ENCODE results near the gene RBPMS2. TPM values are rescaled to one million over a fixed set of nuclear protein-coding genes. Genes with fewer than 3 reads are reported as not detected.

The RBPMS2 gene
- total RNA-seq, 1 experiment from 2014 or later: 0.16 TPM

- Mint-ChIP-seq H3K27ac (ENCODE audit: low read depth, unreplicated experiment) (no peak overlapping the region), H3K9me3 (ENCODE audit: unreplicated experiment) (no peaks in the 10 kb centered on the region), H3K4me1 (ENCODE audit: insufficient read depth, unreplicated experiment) (peaks cover 5% of the 10 kb centered on the region), H3K36me3 (ENCODE audit: insufficient read depth, unreplicated experiment) (no peaks in the 10 kb centered on the region), H3K4me3 (ENCODE audit: unreplicated experiment) (no peak overlapping the region), H3K27me3 (ENCODE audit: insufficient read depth, unreplicated experiment) (no peaks in the 10 kb centered on the region)
- CTCF ChIA-PET: interaction anchor here (0.6 kb wide), 2 partner anchors 36 to 361 kb away, joined by 3 to 4 read pairs; no protein-coding TSS in a partner anchor
- no peak for DNase-seq (ENCODE audit: unreplicated experiment)
- no TSS peak for BruUV-seq (replicated peaks)
- TF ChIP-seq CTCF (IDR thresholded peaks at IDR 0.05; ENCODE audit: unreplicated experiment): no peak
- POLR2A ChIA-PET: no interaction called here
- intact Hi-C loops (cut with micrococcal nuclease): no loop called here
These were observed 9.3 kb downstream of the RBPMS2 start for GRCh38 chr15:64766058-64766457.

- H3K4me1 Mint-ChIP-seq (ENCODE audit: insufficient read depth, unreplicated experiment): peaks cover 5% of the 10 kb centered on the region
- intact Hi-C loops (cut with micrococcal nuclease): no loop called here
These were observed 11.5 kb downstream of the RBPMS2 start for GRCh38 chr15:64763874-64764273.

GRCh38 chr15:64763462-64763861 is 11.9 kb downstream of the RBPMS2 start:
- H3K4me1 Mint-ChIP-seq (ENCODE audit: insufficient read depth, unreplicated experiment): peaks cover 5% of the 10 kb centered on the region
- no TSS peak for BruUV-seq (replicated peaks)
- no peak for TF ChIP-seq CTCF (IDR thresholded peaks at IDR 0.05; ENCODE audit: unreplicated experiment)
- no peaks in the 10 kb centered on the region for H3K36me3 Mint-ChIP-seq (ENCODE audit: insufficient read depth, unreplicated experiment)
- no peak overlapping the region for H3K4me3 Mint-ChIP-seq (ENCODE audit: unreplicated experiment)
- no peaks in the 10 kb centered on the region for H3K27me3 Mint-ChIP-seq (ENCODE audit: insufficient read depth, unreplicated experiment)
- no peak for DNase-seq (ENCODE audit: unreplicated experiment)
- intact Hi-C loops (cut with micrococcal nuclease): no loop called here
- POLR2A ChIA-PET: interaction anchor here (0.6 to 0.7 kb wide), 2 partner anchors 11 to 32 kb away, joined by 3 read pairs; no protein-coding TSS in a partner anchor
- no peak overlapping the region for H3K27ac Mint-ChIP-seq (ENCODE audit: low read depth, unreplicated experiment)
- no peaks in the 10 kb centered on the region for H3K9me3 Mint-ChIP-seq (ENCODE audit: unreplicated experiment)
- CTCF ChIA-PET: interaction anchor here (0.6 to 0.8 kb wide), 2 partner anchors 14 to 47 kb away, joined by 3 read pairs; no protein-coding TSS in a partner anchor

More at GRCh38 chr15:64763874-64764273, 11.5 kb downstream of the RBPMS2 start:
- H3K4me3 Mint-ChIP-seq (ENCODE audit: unreplicated experiment): no peak overlapping the region
- no peak for TF ChIP-seq CTCF (IDR thresholded peaks at IDR 0.05; ENCODE audit: unreplicated experiment)
- POLR2A ChIA-PET: no interaction called here
- DNase-seq (ENCODE audit: unreplicated experiment): no peak
- CTCF ChIA-PET: interaction anchor here (0.6 to 0.8 kb wide), 2 partner anchors 15 to 47 kb away, joined by 3 read pairs; no protein-coding TSS in a partner anchor
- H3K27ac Mint-ChIP-seq (ENCODE audit: low read depth, unreplicated experiment): no peak overlapping the region
- no TSS peak for BruUV-seq (replicated peaks)
- H3K9me3 Mint-ChIP-seq (ENCODE audit: unreplicated experiment): no peaks in the 10 kb centered on the region
- no peaks in the 10 kb centered on the region for H3K27me3 Mint-ChIP-seq (ENCODE audit: insufficient read depth, unreplicated experiment)
- H3K36me3 Mint-ChIP-seq (ENCODE audit: insufficient read depth, unreplicated experiment): no peaks in the 10 kb centered on the region

- H3K36me3 Mint-ChIP-seq (ENCODE audit: insufficient read depth, unreplicated experiment): no peaks in the 10 kb centered on the region
- peaks cover 4% of the 10 kb centered on the region for H3K4me1 Mint-ChIP-seq (ENCODE audit: insufficient read depth, unreplicated experiment)
- POLR2A ChIA-PET: interaction anchor here (0.6 to 0.7 kb wide), 2 partner anchors 10 to 32 kb away, joined by 3 read pairs; no protein-coding TSS in a partner anchor
- no peak for TF ChIP-seq CTCF (IDR thresholded peaks at IDR 0.05; ENCODE audit: unreplicated experiment)
- H3K27me3 Mint-ChIP-seq (ENCODE audit: insufficient read depth, unreplicated experiment): no peaks in the 10 kb centered on the region
- no TSS peak for BruUV-seq (replicated peaks)
- no peak overlapping the region for H3K27ac Mint-ChIP-seq (ENCODE audit: low read depth, unreplicated experiment)
- CTCF ChIA-PET: interaction anchor here (0.6 to 0.8 kb wide), 2 partner anchors 14 to 48 kb away, joined by 3 read pairs; no protein-coding TSS in a partner anchor
- intact Hi-C loops (cut with micrococcal nuclease): no loop called here
- no peak overlapping the region for H3K4me3 Mint-ChIP-seq (ENCODE audit: unreplicated experiment)
- no peak for DNase-seq (ENCODE audit: unreplicated experiment)
- H3K9me3 Mint-ChIP-seq (ENCODE audit: unreplicated experiment): no peaks in the 10 kb centered on the region
These were observed 12.4 kb downstream of the RBPMS2 start for GRCh38 chr15:64763021-64763420.

Measured in MCF 10A (cell line).